NB4 (cell line): ENCODE results near the gene NTM.

ENCODE experiments used
- CTCF ChIP-seq: IDR thresholded peaks from one replicate; pipeline ENCODE4 v1.5.1; 2012; ENCODE audit warnings: low read depth, low read length
- MYC ChIP-seq: IDR thresholded peaks from 2 replicates; pipeline ENCODE4 v1.6.1; 2011; ENCODE audit warnings: low read depth, low read length
- POLR2A ChIP-seq: IDR thresholded peaks from 2 replicates; pipeline ENCODE4 v1.6.1; 2011; ENCODE audit warnings: mild to moderate bottlenecking; ENCODE audit not compliant: insufficient read length; ENCODE audit errors: extremely low read depth
- TF ChIP-seq, protein P1 (sequence below): IDR thresholded peaks from 2 replicates; pipeline ENCODE4 v1.6.1; 2011; ENCODE audit warnings: low read depth, low read length

DNA sequence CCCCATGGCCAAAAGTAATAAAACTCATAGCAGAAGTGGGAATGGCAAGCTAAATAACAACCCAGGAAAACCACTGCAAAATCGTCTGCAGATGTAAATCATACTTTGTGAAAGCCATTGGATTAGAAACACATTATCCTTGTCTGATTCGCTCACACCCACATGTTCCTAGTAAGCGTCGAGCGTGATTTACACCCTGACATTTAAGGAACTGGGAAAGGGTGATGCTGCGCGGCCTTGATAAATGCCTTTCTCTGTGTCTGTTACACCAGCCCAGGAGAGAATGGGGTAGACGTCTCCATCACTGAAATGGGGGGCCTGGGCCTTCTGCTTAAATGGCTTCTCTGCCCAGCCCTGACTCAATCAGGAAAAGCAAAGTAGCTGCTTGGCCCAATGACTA, 162.7 kb downstream of the NTM start:
- TF ChIP-seq CTCF (no peak), POLR2A (no peak), MYC (no peak)
- TF ChIP-seq, protein P1, sequence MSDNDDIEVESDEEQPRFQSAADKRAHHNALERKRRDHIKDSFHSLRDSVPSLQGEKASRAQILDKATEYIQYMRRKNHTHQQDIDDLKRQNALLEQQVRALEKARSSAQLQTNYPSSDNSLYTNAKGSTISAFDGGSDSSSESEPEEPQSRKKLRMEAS, result no peak
